ENCODE measurements around the gene JAG2. TPM values are rescaled to one million over a fixed set of nuclear protein-coding genes. Genes with fewer than 3 reads are reported as not detected.
A peak's percentile ranks its signal among the peaks of the same experiment; 100 is the strongest.

JAG2 gene
- total RNA-seq, 3 donors from 2014 or later = 4.2 to 15.4 (median 13.1) TPM

DNA sequence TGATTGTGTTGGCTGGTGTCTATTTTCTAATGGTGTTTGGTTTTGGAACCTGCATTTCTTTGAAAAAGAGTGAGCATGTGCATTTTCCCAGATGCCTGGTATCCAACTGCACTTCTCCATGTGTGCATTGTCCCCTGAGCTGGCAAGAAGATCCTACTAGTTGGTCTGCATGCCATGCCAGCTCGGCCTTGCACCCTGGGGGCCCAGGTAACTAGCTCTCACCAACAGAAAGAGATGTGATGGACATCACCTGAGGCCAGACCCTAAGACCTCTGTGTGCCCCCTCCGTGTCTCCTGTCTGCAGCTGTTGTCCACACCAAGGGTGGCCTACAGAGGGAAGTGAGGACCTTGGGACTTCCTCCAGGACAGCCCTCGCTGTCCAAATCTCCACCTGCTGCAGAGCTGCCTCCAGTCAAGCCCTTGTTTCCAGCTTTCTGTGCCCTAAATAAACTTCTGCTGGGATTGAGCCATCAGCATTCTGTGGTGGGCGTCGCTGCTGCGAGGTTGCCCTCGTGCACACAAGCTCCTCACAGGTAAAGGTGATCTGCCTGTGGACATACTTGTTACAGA is 73.3 kb downstream of the JAG2 start:
- peak in 1 of 2 donors; percentile 22 for DNase-seq (ENCODE audit: low spot score in 2 of 2)
- Histone ChIP-seq H3K4me3 (no peak overlapping the region), H3K27ac (no peak overlapping the region), H3K9me3 (no peaks in the 10 kb centered on the region), H3K36me3 (no peaks in the 10 kb centered on the region), H3K27me3 (no peaks in the 10 kb centered on the region), H3K4me1 (peaks cover 17 to 30% of the 10 kb centered on the region in 2 donors)
- intact Hi-C loops (cut with DNase I; ENCODE audit: low total_unique reads) = no loop called here
- TF ChIP-seq POLR2AphosphoS5 (IDR thresholded peaks at IDR 0.05) (no peak), POLR2A (IDR thresholded peaks at IDR 0.05) (no peak)
- TF ChIP-seq, protein P1, sequence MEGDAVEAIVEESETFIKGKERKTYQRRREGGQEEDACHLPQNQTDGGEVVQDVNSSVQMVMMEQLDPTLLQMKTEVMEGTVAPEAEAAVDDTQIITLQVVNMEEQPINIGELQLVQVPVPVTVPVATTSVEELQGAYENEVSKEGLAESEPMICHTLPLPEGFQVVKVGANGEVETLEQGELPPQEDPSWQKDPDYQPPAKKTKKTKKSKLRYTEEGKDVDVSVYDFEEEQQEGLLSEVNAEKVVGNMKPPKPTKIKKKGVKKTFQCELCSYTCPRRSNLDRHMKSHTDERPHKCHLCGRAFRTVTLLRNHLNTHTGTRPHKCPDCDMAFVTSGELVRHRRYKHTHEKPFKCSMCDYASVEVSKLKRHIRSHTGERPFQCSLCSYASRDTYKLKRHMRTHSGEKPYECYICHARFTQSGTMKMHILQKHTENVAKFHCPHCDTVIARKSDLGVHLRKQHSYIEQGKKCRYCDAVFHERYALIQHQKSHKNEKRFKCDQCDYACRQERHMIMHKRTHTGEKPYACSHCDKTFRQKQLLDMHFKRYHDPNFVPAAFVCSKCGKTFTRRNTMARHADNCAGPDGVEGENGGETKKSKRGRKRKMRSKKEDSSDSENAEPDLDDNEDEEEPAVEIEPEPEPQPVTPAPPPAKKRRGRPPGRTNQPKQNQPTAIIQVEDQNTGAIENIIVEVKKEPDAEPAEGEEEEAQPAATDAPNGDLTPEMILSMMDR (IDR thresholded peaks at IDR 0.05) = no peak

- H3K9me3 ChIP-seq = no peaks in the 10 kb centered on the region
- H3K4me3 ChIP-seq = peak overlapping the region; percentile 54 to 91 (median 70)
- TF ChIP-seq POLR2AphosphoS5 (IDR thresholded peaks at IDR 0.05) = no peak
- TF ChIP-seq, protein P1 (IDR thresholded peaks at IDR 0.05) = no peak
- TF ChIP-seq POLR2A (IDR thresholded peaks at IDR 0.05) = no peak
- intact Hi-C loops (cut with DNase I; ENCODE audit: low total_unique reads) = loop anchor here (5.0 kb wide), 1 partner anchor 73 kb away; the partner anchor contains the start of gene JAG2
- H3K27me3 ChIP-seq = no peaks in the 10 kb centered on the region
- peak in 1 of 2 donors; percentile 49 for DNase-seq (ENCODE audit: low spot score in 2 of 2)
- H3K36me3 ChIP-seq = no peaks in the 10 kb centered on the region
- H3K27ac ChIP-seq = peak overlapping the region; percentile 87 to 97
- H3K4me1 ChIP-seq = peaks cover 17 to 30% of the 10 kb centered on the region in 2 donors
These were observed 74.2 kb downstream of the JAG2 start for GRCh38 chr14:105094193-105094907.

DNA sequence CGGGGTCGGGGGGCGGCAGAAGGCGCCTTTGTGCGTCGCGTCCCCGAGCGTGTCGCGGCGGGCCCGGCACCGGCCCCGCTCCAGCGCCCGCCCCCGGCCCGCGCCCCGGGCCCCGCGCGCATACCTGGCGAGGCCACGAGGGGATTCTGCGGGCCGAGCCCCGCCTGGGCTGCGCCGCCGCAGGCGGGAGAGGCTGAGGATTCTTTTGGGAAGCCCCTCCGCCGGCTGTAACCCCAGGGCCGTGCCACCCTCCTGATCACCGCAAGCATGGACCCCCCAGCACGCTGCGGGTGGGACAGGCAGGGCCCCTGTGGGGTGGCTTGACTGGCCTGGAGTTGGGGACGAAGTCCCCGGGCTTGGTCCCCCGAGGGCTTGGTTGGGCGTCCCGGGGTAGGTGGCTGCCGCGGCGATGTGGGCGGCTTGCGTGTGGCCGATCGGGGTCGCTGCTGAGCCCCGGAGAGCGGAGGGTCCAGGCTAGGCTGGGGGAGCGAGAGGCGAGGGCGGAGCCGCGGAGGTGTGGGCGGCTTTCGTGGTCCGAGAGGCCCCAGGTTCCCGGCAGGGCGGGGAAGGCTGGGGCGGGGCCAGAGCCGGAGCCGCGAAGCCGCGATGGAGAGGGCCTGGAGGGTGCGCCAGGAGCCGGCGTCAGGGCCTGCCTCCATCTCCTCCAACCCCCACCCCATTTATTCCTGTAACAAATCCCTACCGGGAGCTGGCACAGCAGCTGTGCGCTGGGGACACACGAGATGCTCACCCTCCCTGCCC is 75.0 kb downstream of the JAG2 start:
- H3K4me1 ChIP-seq = peaks cover 20 to 30% of the 10 kb centered on the region in 2 donors
- intact Hi-C loops (cut with DNase I; ENCODE audit: low total_unique reads) = loop anchor here (5.0 kb wide), 1 partner anchor 74 kb away; the partner anchor contains the start of gene JAG2
- TF ChIP-seq, protein P1 (IDR thresholded peaks at IDR 0.05) = peak in 1 of 3 donors; percentile 26
- peak; percentile 10 to 52 (median 26) for TF ChIP-seq POLR2AphosphoS5 (IDR thresholded peaks at IDR 0.05)
- TF ChIP-seq POLR2A (IDR thresholded peaks at IDR 0.05) = no peak
- peak; percentile 68 to 81 for DNase-seq (ENCODE audit: low spot score in 2 of 2)
- no peaks in the 10 kb centered on the region for H3K36me3 ChIP-seq
- peak overlapping the region; percentile 54 to 91 (median 70) for H3K4me3 ChIP-seq
- H3K9me3 ChIP-seq = no peaks in the 10 kb centered on the region
- H3K27me3 ChIP-seq = no peaks in the 10 kb centered on the region
- peak overlapping the region; percentile 87 to 97 for H3K27ac ChIP-seq

DNA sequence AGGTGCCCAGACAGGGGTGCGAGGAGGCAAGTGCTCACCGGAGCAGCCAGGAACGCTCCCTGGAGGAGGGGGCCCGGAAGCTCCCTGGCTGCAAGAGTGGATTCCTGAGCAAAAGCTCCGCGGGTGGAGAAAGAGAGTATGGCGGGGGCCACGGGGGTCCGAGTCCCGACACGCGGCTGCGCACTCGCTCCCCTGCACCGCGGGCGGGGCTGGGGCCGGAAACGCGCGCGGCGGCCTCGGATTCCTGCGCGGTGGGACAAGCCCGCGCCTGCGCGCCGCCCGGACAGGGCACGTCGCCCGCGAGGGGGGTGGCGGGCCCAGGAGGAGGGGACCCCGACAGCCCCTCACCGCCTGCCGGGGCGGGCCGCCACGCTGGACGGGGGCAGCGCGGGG is 75.5 kb downstream of the JAG2 start:
- Histone ChIP-seq H3K4me3 (peak overlapping the region; percentile 54 to 91 (median 70)), H3K27me3 (no peaks in the 10 kb centered on the region), H3K4me1 (peaks cover 26 to 35% of the 10 kb centered on the region in 2 donors), H3K27ac (peak overlapping the region; percentile 87 to 97), H3K9me3 (no peaks in the 10 kb centered on the region), H3K36me3 (no peaks in the 10 kb centered on the region)
- TF ChIP-seq POLR2A (IDR thresholded peaks at IDR 0.05) (no peak), POLR2AphosphoS5 (IDR thresholded peaks at IDR 0.05) (no peak)
- TF ChIP-seq, protein P1 (IDR thresholded peaks at IDR 0.05) = no peak
- intact Hi-C loops (cut with DNase I; ENCODE audit: low total_unique reads) = loop anchor here (5.0 kb wide), 1 partner anchor 74 kb away; the partner anchor contains the start of gene JAG2
- peak; percentile 57 to 73 for DNase-seq (ENCODE audit: low spot score in 2 of 2)

Measured in breast epithelium (tissue), 4 donors.